Parathyroid adenoma (tissue), 2 donors: ENCODE data around the gene CDPF1.

Experiments
- H2AFZ ChIP-seq: fragments of 300-600 bp; sonication (generic); one replicate; pipeline ENCODE4 v1.7.0; 2017; ENCODE audit warnings: antibody characterized with exemption, mild to moderate bottlenecking
- H3K27ac ChIP-seq: fragments of 300-600 bp; sonication (generic); one replicate; pipeline ENCODE4 v1.7.0; 2017
- H3K27me3 ChIP-seq: fragments of 300-600 bp; sonication (generic); one replicate; pipeline ENCODE4 v1.7.0; 2017; ENCODE audit warnings: low read length; ENCODE audit not compliant: control insufficient read depth, insufficient read depth
- H3K36me3 ChIP-seq: fragments of 300-600 bp; sonication (generic); one replicate; pipeline ENCODE4 v1.7.0; 2017; ENCODE audit warnings: low read length; ENCODE audit not compliant: control insufficient read depth, insufficient read depth
- H3K4me1 ChIP-seq: fragments of 300-600 bp; sonication (generic); one replicate; pipeline ENCODE4 v1.7.0; 2017; ENCODE audit warnings: control low read depth
- H3K4me2 ChIP-seq: fragments of 300-600 bp; sonication (generic); one replicate; pipeline ENCODE4 v1.7.0; 2017; ENCODE audit warnings: low read length
- H3K4me3 ChIP-seq: fragments of 300-600 bp; sonication (generic); one replicate; pipeline ENCODE4 v1.7.0; 2017; ENCODE audit warnings: low read depth, low read length
- H3K79me2 ChIP-seq: fragments of 300-600 bp; sonication (generic); one replicate; pipeline ENCODE4 v1.7.0; 2017; ENCODE audit warnings: control low read depth
- H3K9ac ChIP-seq: fragments of 300-600 bp; sonication (generic); one replicate; pipeline ENCODE4 v1.7.0; 2017; ENCODE audit warnings: mild to moderate bottlenecking
- H3K9me3 ChIP-seq: fragments of 300-600 bp; sonication (generic); one replicate; pipeline ENCODE4 v1.7.0; 2017; ENCODE audit warnings: low read length; ENCODE audit not compliant: control insufficient read depth
- CTCF ChIP-seq: fragments of 300-600 bp; sonication (generic); IDR thresholded peaks from one replicate; pipeline ENCODE4 v1.7.0; 2017; ENCODE audit warnings: antibody characterized with exemption, mild to moderate bottlenecking
- donor health status: primary hyperparathyroidism.

The CDPF1 gene

DNA sequence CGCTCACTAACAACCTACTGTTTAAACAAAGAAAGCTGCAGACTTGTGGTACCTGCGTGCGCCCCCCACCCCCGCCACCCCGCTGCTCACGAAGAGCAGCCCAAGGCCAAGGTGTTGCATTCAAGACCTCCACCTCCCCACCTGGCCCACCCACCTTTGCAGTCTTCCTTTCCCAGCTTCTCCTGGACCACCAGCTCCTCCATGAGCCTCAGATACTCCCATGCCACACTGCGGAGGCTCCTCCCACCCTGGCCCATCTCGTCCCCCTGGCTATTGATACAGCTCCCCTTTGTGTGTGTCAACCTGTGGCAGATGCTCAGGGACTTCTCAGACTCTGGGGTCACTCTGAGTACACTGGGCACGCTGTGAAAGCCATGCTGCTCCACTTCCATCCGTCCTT is 3.9 kb downstream of the CDPF1 start:
- Histone ChIP-seq H3K9ac (no peak overlapping the region), H3K9me3 (no peaks in the 10 kb centered on the region), H3K4me3 (no peak overlapping the region), H3K27me3 (no peaks in the 10 kb centered on the region), H3K4me2 (no peak overlapping the region), H3K27ac (no peak overlapping the region), H3K36me3 (no peaks in the 10 kb centered on the region), H3K79me2 (no peaks in the 10 kb centered on the region), H3K4me1 (no peaks in the 10 kb centered on the region), H2AFZ (no peak overlapping the region)
- no peak for TF ChIP-seq CTCF

GRCh38 chr22:46245511-46245910 is 4.6 kb downstream of the CDPF1 start:
- Histone ChIP-seq H3K27ac (no peak overlapping the region), H3K4me2 (no peak overlapping the region), H3K4me1 (no peaks in the 10 kb centered on the region), H3K27me3 (no peaks in the 10 kb centered on the region), H3K4me3 (no peak overlapping the region), H3K36me3 (no peaks in the 10 kb centered on the region), H3K9ac (no peak overlapping the region), H2AFZ (no peak overlapping the region), H3K79me2 (no peaks in the 10 kb centered on the region), H3K9me3 (no peaks in the 10 kb centered on the region)
- TF ChIP-seq CTCF: no peak

DNA sequence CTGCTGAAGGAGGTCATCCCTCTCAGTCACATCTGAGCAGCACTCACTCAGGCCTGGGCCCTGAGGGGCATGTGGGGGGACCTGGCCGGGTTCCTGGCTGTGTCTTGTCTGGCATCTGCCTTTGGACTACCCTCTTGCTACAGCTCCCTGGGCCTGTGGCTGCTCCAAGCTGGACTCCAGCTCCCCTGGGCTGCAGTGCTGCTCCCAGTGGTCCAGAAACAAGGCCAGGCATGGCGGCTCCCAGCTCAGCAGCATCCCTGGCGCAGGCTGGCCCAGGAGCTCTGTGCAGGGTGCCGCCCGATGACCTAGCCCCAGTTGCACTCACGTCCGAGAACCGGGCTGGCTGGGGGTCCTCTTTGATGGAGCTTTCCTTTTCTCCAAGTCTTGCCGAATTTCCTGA is 5.3 kb downstream of the CDPF1 start:
- Histone ChIP-seq H3K4me3 (no peak overlapping the region), H3K27ac (no peak overlapping the region)

DNA sequence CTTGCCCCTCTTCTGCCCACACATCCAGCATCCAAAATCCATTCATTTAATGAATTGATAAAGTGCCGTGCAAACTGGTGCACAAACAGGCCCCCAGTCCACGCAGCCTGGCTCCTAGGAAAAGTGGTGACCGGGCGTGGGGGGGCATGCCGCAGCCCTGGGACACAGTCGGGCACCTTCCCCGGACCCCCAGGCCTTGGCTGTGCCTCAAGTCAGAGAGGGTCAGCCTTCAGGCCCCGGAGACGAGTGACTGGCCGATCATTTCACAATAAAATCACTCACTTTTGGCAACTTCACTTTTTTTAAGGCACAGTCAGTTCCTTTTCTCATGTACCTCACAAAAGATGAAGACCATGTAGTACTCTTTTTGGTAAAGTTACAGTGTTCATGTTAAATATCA is 8.0 kb downstream of the CDPF1 start:
- Histone ChIP-seq H3K9me3 (no peaks in the 10 kb centered on the region), H3K27ac (no peak overlapping the region), H3K79me2 (no peaks in the 10 kb centered on the region), H3K4me2 (no peak overlapping the region), H3K4me1 (no peaks in the 10 kb centered on the region), H3K36me3 (no peaks in the 10 kb centered on the region), H3K4me3 (no peak overlapping the region), H3K27me3 (no peaks in the 10 kb centered on the region), H2AFZ (no peak overlapping the region), H3K9ac (no peak overlapping the region)
- no peak for TF ChIP-seq CTCF

More for the DNA sequence above, 5.3 kb downstream of the CDPF1 start:
- H3K9ac ChIP-seq: no peak overlapping the region
- H3K36me3 ChIP-seq: no peaks in the 10 kb centered on the region
- no peak overlapping the region for H2AFZ ChIP-seq
- H3K4me2 ChIP-seq: no peak overlapping the region
- H3K79me2 ChIP-seq: no peaks in the 10 kb centered on the region
- no peak for TF ChIP-seq CTCF
- H3K9me3 ChIP-seq: no peaks in the 10 kb centered on the region
- no peaks in the 10 kb centered on the region for H3K27me3 ChIP-seq
- H3K4me1 ChIP-seq: no peaks in the 10 kb centered on the region

- no peak overlapping the region for H2AFZ ChIP-seq
- H3K79me2 ChIP-seq: no peaks in the 10 kb centered on the region
- no peak for TF ChIP-seq CTCF
- no peak overlapping the region for H3K4me3 ChIP-seq
- H3K27me3 ChIP-seq: no peaks in the 10 kb centered on the region
- H3K4me1 ChIP-seq: no peaks in the 10 kb centered on the region
- no peaks in the 10 kb centered on the region for H3K9me3 ChIP-seq
- no peaks in the 10 kb centered on the region for H3K36me3 ChIP-seq
- H3K9ac ChIP-seq: no peak overlapping the region
- H3K27ac ChIP-seq: no peak overlapping the region
- H3K4me2 ChIP-seq: no peak overlapping the region
Measured at GRCh38 chr22:46241396-46242007, 8.6 kb downstream of the CDPF1 start.
